ENCODE results near the gene ATP5PD.
"Not testable (repeated sequence)": the region's sequence is repeated elsewhere in the genome, so short reads cannot be mapped to it uniquely, and the experiment has no call there.

ATP5PD gene

GRCh38 chr17:75048249-75048878, 1.6 kb upstream of the ATP5PD start:
- Histone ChIP-seq H3K4me3 (ENCODE audit: low read length) (peak overlapping the region; percentile 98), H3K4me2 (ENCODE audit: low read length) (peak overlapping the region; percentile 96), H3K36me3 (ENCODE audit: control insufficient read depth, low read length) (peaks cover 22% of the 10 kb centered on the region), H3K4me1 (ENCODE audit: control insufficient read depth, low read length) (peaks cover 18% of the 10 kb centered on the region), H3K9me2 (replicated peaks; ENCODE audit: control insufficient read depth, low read length) (no peaks in the 10 kb centered on the region), H3K27me3 (ENCODE audit: control insufficient read depth, low read length) (no peaks in the 10 kb centered on the region), H3K79me2 (ENCODE audit: control insufficient read depth, low read length) (peaks cover 32% of the 10 kb centered on the region), H3F3A (ENCODE audit: control insufficient read depth, insufficient read depth) (peaks cover 4% of the 10 kb centered on the region; the same call in 1 of the 2 replicates), H3K9me3 (ENCODE audit: control insufficient read depth, insufficient read depth, low read length) (no peaks in the 10 kb centered on the region), H3K27ac (ENCODE audit: low read depth, low read length) (no peak overlapping the region), H4K20me1 (ENCODE audit: control insufficient read depth, insufficient read depth, low read depth, low read length) (no peaks in the 10 kb centered on the region)
- TF ChIP-seq, protein P1, sequence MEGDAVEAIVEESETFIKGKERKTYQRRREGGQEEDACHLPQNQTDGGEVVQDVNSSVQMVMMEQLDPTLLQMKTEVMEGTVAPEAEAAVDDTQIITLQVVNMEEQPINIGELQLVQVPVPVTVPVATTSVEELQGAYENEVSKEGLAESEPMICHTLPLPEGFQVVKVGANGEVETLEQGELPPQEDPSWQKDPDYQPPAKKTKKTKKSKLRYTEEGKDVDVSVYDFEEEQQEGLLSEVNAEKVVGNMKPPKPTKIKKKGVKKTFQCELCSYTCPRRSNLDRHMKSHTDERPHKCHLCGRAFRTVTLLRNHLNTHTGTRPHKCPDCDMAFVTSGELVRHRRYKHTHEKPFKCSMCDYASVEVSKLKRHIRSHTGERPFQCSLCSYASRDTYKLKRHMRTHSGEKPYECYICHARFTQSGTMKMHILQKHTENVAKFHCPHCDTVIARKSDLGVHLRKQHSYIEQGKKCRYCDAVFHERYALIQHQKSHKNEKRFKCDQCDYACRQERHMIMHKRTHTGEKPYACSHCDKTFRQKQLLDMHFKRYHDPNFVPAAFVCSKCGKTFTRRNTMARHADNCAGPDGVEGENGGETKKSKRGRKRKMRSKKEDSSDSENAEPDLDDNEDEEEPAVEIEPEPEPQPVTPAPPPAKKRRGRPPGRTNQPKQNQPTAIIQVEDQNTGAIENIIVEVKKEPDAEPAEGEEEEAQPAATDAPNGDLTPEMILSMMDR (IDR thresholded peaks at IDR 0.05; ENCODE audit: low read depth, low read length, poor library complexity, severe bottlenecking), result no peak
- no peak for TF ChIP-seq EZH2phosphoT487 (IDR thresholded peaks at IDR 0.05; ENCODE audit: borderline replicate concordance, low read length)

DNA sequence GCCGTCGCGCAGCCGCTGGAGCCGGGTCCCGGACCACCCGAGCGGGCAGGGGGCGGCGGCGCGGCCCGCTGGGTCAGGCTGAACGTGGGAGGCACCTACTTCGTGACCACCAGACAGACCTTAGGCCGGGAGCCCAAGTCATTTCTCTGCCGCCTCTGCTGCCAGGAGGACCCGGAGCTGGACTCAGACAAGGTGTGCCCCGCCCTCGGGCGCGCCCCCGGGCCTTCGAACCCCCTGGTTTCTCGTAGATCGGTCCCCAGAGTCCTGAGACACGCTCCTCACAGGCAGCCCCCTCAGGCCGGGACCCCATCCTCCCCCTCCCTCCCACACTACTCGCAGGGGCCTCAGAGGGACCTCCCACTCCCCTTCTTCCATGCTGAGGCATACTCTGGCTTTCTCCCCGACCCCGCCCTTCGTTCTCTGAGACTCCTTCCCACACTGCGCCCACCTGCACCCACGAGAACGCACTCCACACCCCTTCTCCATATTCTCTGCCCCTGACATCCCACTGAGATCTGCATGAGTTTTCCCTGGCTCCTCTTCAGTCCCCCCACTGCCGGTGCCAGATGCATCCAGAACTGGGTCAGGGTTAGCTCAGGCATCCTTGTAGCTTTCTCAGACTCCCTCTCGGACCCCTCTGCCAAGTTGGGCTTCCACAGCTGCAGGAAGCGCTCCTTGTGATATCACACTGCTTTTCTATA, 779 bp upstream of the ATP5PD start:
- H3K27me3 ChIP-seq (ENCODE audit: control insufficient read depth, low read length), result no peaks in the 10 kb centered on the region
- TF ChIP-seq, protein P1 (IDR thresholded peaks at IDR 0.05; ENCODE audit: low read depth, low read length, poor library complexity, severe bottlenecking), result no peak
- TF ChIP-seq EZH2phosphoT487 (IDR thresholded peaks at IDR 0.05; ENCODE audit: borderline replicate concordance, low read length), result no peak
- no peaks in the 10 kb centered on the region for H3K9me3 ChIP-seq (ENCODE audit: control insufficient read depth, insufficient read depth, low read length)
- peaks cover 32% of the 10 kb centered on the region for H3K79me2 ChIP-seq (ENCODE audit: control insufficient read depth, low read length)
- no peaks in the 10 kb centered on the region for H4K20me1 ChIP-seq (ENCODE audit: control insufficient read depth, insufficient read depth, low read depth, low read length)
- peaks cover 17% of the 10 kb centered on the region for H3K36me3 ChIP-seq (ENCODE audit: control insufficient read depth, low read length)
- peak overlapping the region; percentile 98 for H3K4me3 ChIP-seq (ENCODE audit: low read length)
- H3K27ac ChIP-seq (ENCODE audit: low read depth, low read length), result no peak overlapping the region
- H3K4me2 ChIP-seq (ENCODE audit: low read length), result peak overlapping the region; percentile 96
- H3K4me1 ChIP-seq (ENCODE audit: control insufficient read depth, low read length), result peaks cover 18% of the 10 kb centered on the region
- no peaks in the 10 kb centered on the region for H3K9me2 ChIP-seq (replicated peaks; ENCODE audit: control insufficient read depth, low read length)
- H3F3A ChIP-seq (ENCODE audit: control insufficient read depth, insufficient read depth), result peaks cover 4% of the 10 kb centered on the region; the same call in 1 of the 2 replicates

GRCh38 chr17:75045946-75046406, 793 bp downstream of the ATP5PD start:
- peaks cover 32% of the 10 kb centered on the region for H3K79me2 ChIP-seq (ENCODE audit: control insufficient read depth, low read length)
- H3K9me3 ChIP-seq (ENCODE audit: control insufficient read depth, insufficient read depth, low read length); H3F3A ChIP-seq (ENCODE audit: control insufficient read depth, insufficient read depth); H3K9me2 ChIP-seq (replicated peaks; ENCODE audit: control insufficient read depth, low read length); H3K27me3 ChIP-seq (ENCODE audit: control insufficient read depth, low read length); H3K27ac ChIP-seq (ENCODE audit: low read depth, low read length); H4K20me1 ChIP-seq (ENCODE audit: control insufficient read depth, insufficient read depth, low read depth, low read length): not testable (repeated sequence)
- H3K4me2 ChIP-seq (ENCODE audit: low read length), result peak overlapping the region; percentile 74
- peaks cover 18% of the 10 kb centered on the region for H3K4me1 ChIP-seq (ENCODE audit: control insufficient read depth, low read length)
- H3K36me3 ChIP-seq (ENCODE audit: control insufficient read depth, low read length), result peaks cover 20% of the 10 kb centered on the region
- peak overlapping the region; percentile 98 for H3K4me3 ChIP-seq (ENCODE audit: low read length)

GRCh38 chr17:75044716-75045115, 2.1 kb downstream of the ATP5PD start:
- Histone ChIP-seq H3K27me3 (ENCODE audit: control insufficient read depth, low read length) (no peaks in the 10 kb centered on the region), H3K79me2 (ENCODE audit: control insufficient read depth, low read length) (peaks cover 32% of the 10 kb centered on the region), H3K4me2 (ENCODE audit: low read length) (no peak overlapping the region), H3K36me3 (ENCODE audit: control insufficient read depth, low read length) (peaks cover 23% of the 10 kb centered on the region), H3K9me2 (replicated peaks; ENCODE audit: control insufficient read depth, low read length) (no peaks in the 10 kb centered on the region), H3K27ac (ENCODE audit: low read depth, low read length) (no peak overlapping the region), H4K20me1 (ENCODE audit: control insufficient read depth, insufficient read depth, low read depth, low read length) (no peaks in the 10 kb centered on the region), H3K4me3 (ENCODE audit: low read length) (no peak overlapping the region), H3K4me1 (ENCODE audit: control insufficient read depth, low read length) (peaks cover 18% of the 10 kb centered on the region), H3K9me3 (ENCODE audit: control insufficient read depth, insufficient read depth, low read length) (no peaks in the 10 kb centered on the region), H3F3A (ENCODE audit: control insufficient read depth, insufficient read depth) (peaks cover 4% of the 10 kb centered on the region; the same call in 1 of the 2 replicates)
- TF ChIP-seq EZH2phosphoT487 (IDR thresholded peaks at IDR 0.05; ENCODE audit: borderline replicate concordance, low read length), result no peak

GRCh38 chr17:75043789-75044188, 3.0 kb downstream of the ATP5PD start:
- H3K4me3 ChIP-seq (ENCODE audit: low read length); H3K4me2 ChIP-seq (ENCODE audit: low read length); H3K27ac ChIP-seq (ENCODE audit: low read depth, low read length); H3K9me3 ChIP-seq (ENCODE audit: control insufficient read depth, insufficient read depth, low read length); H3K9me2 ChIP-seq (replicated peaks; ENCODE audit: control insufficient read depth, low read length); H4K20me1 ChIP-seq (ENCODE audit: control insufficient read depth, insufficient read depth, low read depth, low read length); H3F3A ChIP-seq (ENCODE audit: control insufficient read depth, insufficient read depth); H3K27me3 ChIP-seq (ENCODE audit: control insufficient read depth, low read length): not testable (repeated sequence)
- peaks cover 17% of the 10 kb centered on the region for H3K4me1 ChIP-seq (ENCODE audit: control insufficient read depth, low read length)
- peaks cover 30% of the 10 kb centered on the region for H3K79me2 ChIP-seq (ENCODE audit: control insufficient read depth, low read length)
- peaks cover 30% of the 10 kb centered on the region for H3K36me3 ChIP-seq (ENCODE audit: control insufficient read depth, low read length)

Measured in DOHH2 (cell line).